H9 (cell line): ENCODE results near the gene SFRP2. TPM values are rescaled to one million over a fixed set of nuclear protein-coding genes. Genes with fewer than 3 reads are reported as not detected.

Source experiments
- DNase-seq: peaks from one replicate; pipeline ENCODE4 v3.0.0-alpha.2; 2017
- H2AFZ ChIP-seq: one replicate; pipeline ENCODE4 v1.6.1; 2013; ENCODE audit warnings: mild to moderate bottlenecking, low read length, control low read depth, moderate library complexity
- H2AK5ac ChIP-seq: 2 replicates; pipeline ENCODE4 v1.6.1; 2013; ENCODE audit warnings: low read length, control low read depth, mixed read lengths; ENCODE audit not compliant: insufficient read length
- H2BK120ac ChIP-seq: one replicate; pipeline ENCODE4 v1.6.1; 2013; ENCODE audit warnings: low read depth, mild to moderate bottlenecking, low read length, control low read depth, inconsistent platforms; ENCODE audit not compliant: poor library complexity, severe bottlenecking
- H2BK12ac ChIP-seq: 2 replicates; pipeline ENCODE4 v1.6.1; 2013; ENCODE audit warnings: low read length, control low read depth, mixed read lengths, low read depth; ENCODE audit not compliant: insufficient read length
- H2BK15ac ChIP-seq: 2 replicates; pipeline ENCODE4 v1.6.1; 2013; ENCODE audit warnings: low read depth, low read length, control low read depth
- H2BK20ac ChIP-seq: one replicate; pipeline ENCODE4 v1.6.1; 2013; ENCODE audit warnings: low read depth, mild to moderate bottlenecking, low read length, control low read depth, inconsistent platforms; ENCODE audit not compliant: poor library complexity, severe bottlenecking
- H2BK5ac ChIP-seq: 2 replicates; pipeline ENCODE4 v1.6.1; 2013; ENCODE audit warnings: low read length, control low read depth, mixed read lengths; ENCODE audit not compliant: insufficient read length
- H3K14ac ChIP-seq: 2 replicates; pipeline ENCODE4 v1.6.1; 2013; ENCODE audit warnings: low read length, control low read depth; ENCODE audit not compliant: insufficient read depth
- H3K18ac ChIP-seq: 2 replicates; pipeline ENCODE4 v1.6.1; 2013; ENCODE audit warnings: low read depth, mild to moderate bottlenecking, mixed read lengths, low read length, control low read depth; ENCODE audit not compliant: insufficient read length
- H3K23ac ChIP-seq: 2 replicates; pipeline ENCODE4 v1.6.1; 2013; ENCODE audit warnings: low read length, control low read depth, mixed read lengths, low read depth; ENCODE audit not compliant: insufficient read length
- H3K23me2 ChIP-seq: 2 replicates; pipeline ENCODE4 v1.6.1; 2013; ENCODE audit warnings: low read depth, mild to moderate bottlenecking, mixed read lengths, low read length, control low read depth; ENCODE audit not compliant: insufficient read length, poor library complexity, severe bottlenecking
- H3K27ac ChIP-seq: 2 replicates; pipeline ENCODE4 v1.5.1; 2013; ENCODE audit warnings: low read length, control low read depth, mixed read lengths, low read depth; ENCODE audit not compliant: insufficient read length
- H3K27me3 ChIP-seq: 2 replicates; pipeline ENCODE4 v1.6.1; 2013; ENCODE audit warnings: low read length, control low read depth, inconsistent platforms; ENCODE audit not compliant: insufficient read depth
- H3K4ac ChIP-seq: 2 replicates; pipeline ENCODE4 v1.6.1; 2013; ENCODE audit warnings: low read depth, mild to moderate bottlenecking, control low read depth, inconsistent platforms, low read length, moderate library complexity
- H3K4me1 ChIP-seq: 2 replicates; pipeline ENCODE4 v1.6.1; 2013; ENCODE audit warnings: low read length, control low read depth, inconsistent platforms; ENCODE audit not compliant: insufficient read depth
- H3K4me2 ChIP-seq: 2 replicates; pipeline ENCODE4 v1.6.1; 2013; ENCODE audit warnings: low read length, control low read depth, mixed read lengths; ENCODE audit not compliant: insufficient read length, insufficient read depth
- H3K56ac ChIP-seq: 2 replicates; pipeline ENCODE4 v1.6.1; 2013; ENCODE audit warnings: low read depth, mild to moderate bottlenecking, mixed read lengths, low read length, control low read depth; ENCODE audit not compliant: insufficient read length
- H3K79me1 ChIP-seq: 2 replicates; pipeline ENCODE4 v1.6.1; 2013; ENCODE audit warnings: low read depth, mild to moderate bottlenecking, moderate library complexity, low read length, control low read depth, inconsistent platforms; ENCODE audit not compliant: insufficient read depth, poor library complexity, severe bottlenecking
- H3K79me2 ChIP-seq: 2 replicates; pipeline ENCODE4 v1.6.1; 2013; ENCODE audit warnings: low read length, control low read depth, inconsistent platforms; ENCODE audit not compliant: insufficient read depth
- H3K9ac ChIP-seq: 2 replicates; pipeline ENCODE4 v1.6.1; 2013; ENCODE audit warnings: low read length, control low read depth, mixed read lengths; ENCODE audit not compliant: insufficient read length; ENCODE audit errors: extremely low read depth
- H3K9me3 ChIP-seq: one replicate; pipeline ENCODE4 v1.6.1; 2013; ENCODE audit warnings: low read depth, low read length, inconsistent platforms; ENCODE audit not compliant: control insufficient read depth
- H3T11ph ChIP-seq: one replicate; pipeline ENCODE4 v1.6.1; 2013; ENCODE audit warnings: mild to moderate bottlenecking, low read length, control low read depth, inconsistent platforms
- H4K20me1 ChIP-seq: one replicate; pipeline ENCODE4 v1.6.1; 2013; ENCODE audit not compliant: control insufficient read depth, insufficient read length, insufficient read depth
- H4K5ac ChIP-seq: 2 replicates; pipeline ENCODE4 v1.6.1; 2013; ENCODE audit warnings: low read depth, mild to moderate bottlenecking, mixed read lengths, low read length, control low read depth; ENCODE audit not compliant: insufficient read length
- H4K8ac ChIP-seq: replicated peaks from 2 replicates; pipeline ENCODE4 v1.6.1; 2013; ENCODE audit warnings: low read length, control low read depth, mixed read lengths, low read depth; ENCODE audit not compliant: insufficient read length
- H4K91ac ChIP-seq: 2 replicates; pipeline ENCODE4 v1.6.1; 2013; ENCODE audit warnings: low read depth, mild to moderate bottlenecking, moderate library complexity, mixed read lengths, low read length, control low read depth; ENCODE audit not compliant: insufficient read length
- H3K27ac Mint-ChIP-seq, 3 experiments: 2 replicates in 2 of 3; 3 replicates in 1 of 3; pipeline ENCODE4 v1.8.0; 2020 to 2021; ENCODE audit warnings: mixed read lengths in 3 of 3, mild to moderate bottlenecking in 1 of 3, moderate library complexity in 1 of 3
- H3K27me3 Mint-ChIP-seq: 2 replicates; pipeline ENCODE4 v1.8.0; 2021; ENCODE audit warnings: low read depth, mild to moderate bottlenecking, moderate library complexity, mixed read lengths
- H3K36me3 Mint-ChIP-seq, 3 experiments: 2 replicates in 2 of 3; 3 replicates in 1 of 3; pipeline ENCODE4 v1.8.0; 2020 to 2021; ENCODE audit warnings: low read depth in 3 of 3, mixed read lengths in 3 of 3; ENCODE audit not compliant: insufficient read depth in 1 of 3
- H3K4me1 Mint-ChIP-seq, 2 experiments: 2 replicates each; pipeline ENCODE4 v1.8.0; 2020; ENCODE audit warnings: mixed read lengths in 2 of 2
- H3K4me3 Mint-ChIP-seq, 2 experiments: 2 replicates in 1 of 2; 3 replicates in 1 of 2; pipeline ENCODE4 v1.8.0; 2020 to 2021; ENCODE audit warnings: mild to moderate bottlenecking in 2 of 2, mixed read lengths in 2 of 2, moderate library complexity in 1 of 2
- H3K9me3 Mint-ChIP-seq, 2 experiments: 2 replicates in 1 of 2; 3 replicates in 1 of 2; pipeline ENCODE4 v1.8.0; 2020; ENCODE audit warnings: mild to moderate bottlenecking in 2 of 2, mixed read lengths in 2 of 2, moderate library complexity in 1 of 2
- WGBS: extraction: QIAGEN DNeasy Blood & Tissue Kit; methylation state at CpG from one replicate; pipeline ENCODE4 v1.1.7; 2013; ENCODE audit warnings: missing lambda C conversion rate, low lambda C conversion rate, mixed read lengths; ENCODE audit not compliant: insufficient read length; ENCODE audit errors: extremely low coverage; 5-methylcytosine and 5-hydroxymethylcytosine counted together
- total RNA-seq: library from RNA; stranded (reverse); gene quantifications from 2 replicates; pipeline ENCODE4 v1.2.1, GENCODE V29; 2021
- TF ChIP-seq, protein P1 (sequence below): fragments of 200-600 bp; sonication (generic); conservative IDR thresholded peaks from 3 replicates; pipeline ENCODE4 v1.8.0; 2021; ENCODE audit warnings: antibody characterized with exemption, mild to moderate bottlenecking

The SFRP2 gene
- total RNA-seq, 1 experiment from 2014 or later = 156 TPM

DNA sequence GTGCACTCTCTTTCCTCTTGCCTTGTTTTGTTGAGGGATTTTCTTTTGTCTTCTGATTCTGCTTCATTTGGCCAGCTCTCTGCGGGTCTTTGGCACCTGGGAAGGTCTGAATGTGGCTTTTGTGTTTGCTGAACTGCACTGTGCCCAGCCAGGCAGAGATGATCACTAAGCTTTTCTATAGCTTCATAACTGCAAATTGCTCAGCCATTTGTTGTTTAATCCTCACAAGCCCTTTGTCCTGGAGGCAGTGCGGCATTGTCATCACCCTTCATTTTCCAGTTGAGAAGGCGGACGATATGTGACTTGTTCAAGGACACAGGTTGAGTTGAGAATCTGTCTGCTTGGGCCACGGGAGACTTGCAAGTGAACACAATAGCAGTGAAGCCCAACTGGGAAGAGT lies 46.0 kb upstream of the SFRP2 start:
- Histone ChIP-seq H4K8ac (no peak overlapping the region), H2BK15ac (no peak overlapping the region), H3K23ac (no peak overlapping the region), H3K27me3 (no peaks in the 10 kb centered on the region), H3K4ac (no peak overlapping the region), H4K91ac (no peak overlapping the region), H4K5ac (no peak overlapping the region), H3K79me2 (no peaks in the 10 kb centered on the region), H3T11ph (no peak overlapping the region), H2AFZ (no peak overlapping the region), H3K79me1 (no peaks in the 10 kb centered on the region), H3K27ac (no peak overlapping the region), H3K9me3 (no peaks in the 10 kb centered on the region), H3K56ac (no peak overlapping the region), H4K20me1 (no peaks in the 10 kb centered on the region), H2BK5ac (no peak overlapping the region), H3K4me1 (no peaks in the 10 kb centered on the region), H2AK5ac (no peak overlapping the region), H2BK120ac (no peak overlapping the region), H3K9ac (no peak overlapping the region), H3K18ac (no peak overlapping the region), H3K14ac (no peak overlapping the region), H2BK12ac (no peak overlapping the region), H3K23me2 (no peaks in the 10 kb centered on the region), H3K4me2 (no peak overlapping the region), H2BK20ac (no peak overlapping the region)
- no peaks in the 10 kb centered on the region; the same call in 1 of the 2 replicates for H3K27me3 Mint-ChIP-seq
- H3K36me3 Mint-ChIP-seq = no peaks in the 10 kb centered on the region
- H3K4me1 Mint-ChIP-seq = 0 out of 4 replicates have a peak, but pooled peaks cover 3 to 5% of the 10 kb centered on the region in 2 experiments
- H3K9me3 Mint-ChIP-seq = peaks cover 0 to 3% of the 10 kb centered on the region in 2 experiments; a peak in 2 of 5 replicates
- WGBS = no CpG with 5 or more reads among the region's 5 CpGs
- no peak for DNase-seq
- H3K4me3 Mint-ChIP-seq = no peak overlapping the region
- TF ChIP-seq, protein P1, sequence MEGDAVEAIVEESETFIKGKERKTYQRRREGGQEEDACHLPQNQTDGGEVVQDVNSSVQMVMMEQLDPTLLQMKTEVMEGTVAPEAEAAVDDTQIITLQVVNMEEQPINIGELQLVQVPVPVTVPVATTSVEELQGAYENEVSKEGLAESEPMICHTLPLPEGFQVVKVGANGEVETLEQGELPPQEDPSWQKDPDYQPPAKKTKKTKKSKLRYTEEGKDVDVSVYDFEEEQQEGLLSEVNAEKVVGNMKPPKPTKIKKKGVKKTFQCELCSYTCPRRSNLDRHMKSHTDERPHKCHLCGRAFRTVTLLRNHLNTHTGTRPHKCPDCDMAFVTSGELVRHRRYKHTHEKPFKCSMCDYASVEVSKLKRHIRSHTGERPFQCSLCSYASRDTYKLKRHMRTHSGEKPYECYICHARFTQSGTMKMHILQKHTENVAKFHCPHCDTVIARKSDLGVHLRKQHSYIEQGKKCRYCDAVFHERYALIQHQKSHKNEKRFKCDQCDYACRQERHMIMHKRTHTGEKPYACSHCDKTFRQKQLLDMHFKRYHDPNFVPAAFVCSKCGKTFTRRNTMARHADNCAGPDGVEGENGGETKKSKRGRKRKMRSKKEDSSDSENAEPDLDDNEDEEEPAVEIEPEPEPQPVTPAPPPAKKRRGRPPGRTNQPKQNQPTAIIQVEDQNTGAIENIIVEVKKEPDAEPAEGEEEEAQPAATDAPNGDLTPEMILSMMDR = no peak
- no peak overlapping the region for H3K27ac Mint-ChIP-seq
